CD8-positive, alpha-beta memory T cell (primary cell): ENCODE results near the gene STYXL1. TPM values are rescaled to one million over a fixed set of nuclear protein-coding genes. Genes with fewer than 3 reads are reported as not detected.
"Not testable (repeated sequence)": the region's sequence is repeated elsewhere in the genome, so short reads cannot be mapped to it uniquely, and the experiment has no call there.

ENCODE experiments used
- CTCF ChIA-PET: fragments of 350-600 bp; sonication (Branson Sonifier 250); formaldehyde crosslinking; loops from one replicate; lab custom pipeline; 2021; ENCODE audit warnings: antibody characterized with exemption; lab: Charles Lee
- POLR2A ChIA-PET: fragments of 350-600 bp; sonication (Branson Sonifier 250); formaldehyde crosslinking; loops from one replicate; lab custom pipeline; 2021; ENCODE audit warnings: antibody characterized with exemption; lab: Charles Lee
- DNase-seq, 5 donors: peaks; one replicate each; pipeline versions ENCODE4 v3.0.0 to v3.0.0-alpha.2; 2020 to 2022; ENCODE audit warnings: mixed read lengths in 1 of 5
- H3K27ac ChIP-seq: one replicate; pipeline ENCODE4 v1.7.0; 2013; ENCODE audit warnings: low read depth, mild to moderate bottlenecking, low read length, moderate library complexity
- H3K27me3 ChIP-seq: 2 replicates; pipeline ENCODE4 v1.7.0; 2013; ENCODE audit warnings: low read length, mild to moderate bottlenecking; ENCODE audit not compliant: insufficient read depth, poor library complexity, severe bottlenecking
- H3K36me3 ChIP-seq: 2 replicates; pipeline ENCODE4 v1.7.0; 2013; ENCODE audit warnings: mild to moderate bottlenecking, low read length, moderate library complexity; ENCODE audit not compliant: insufficient read depth
- H3K4me1 ChIP-seq: 2 replicates; pipeline ENCODE4 v1.7.0; 2013; ENCODE audit warnings: mild to moderate bottlenecking, low read length, moderate library complexity; ENCODE audit not compliant: insufficient read depth
- H3K4me3 ChIP-seq: 2 replicates; pipeline ENCODE4 v1.7.0; 2013; ENCODE audit warnings: mild to moderate bottlenecking, low read length
- H3K9me3 ChIP-seq: 2 replicates; pipeline ENCODE4 v1.7.0; 2013; ENCODE audit warnings: mild to moderate bottlenecking, low read length
- H3K27ac Mint-ChIP-seq, 8 donors: one replicate each; pipeline ENCODE4 v1.8.0; 2020 to 2021; ENCODE audit warnings: mixed read lengths in 8 of 8, mild to moderate bottlenecking in 6 of 8, inconsistent platforms in 3 of 8, moderate library complexity in 3 of 8
- H3K27me3 Mint-ChIP-seq, 2 donors: one replicate each; pipeline ENCODE4 v1.8.0; 2020 to 2021; ENCODE audit warnings: mixed read lengths in 2 of 2, mild to moderate bottlenecking in 1 of 2, moderate library complexity in 1 of 2
- H3K36me3 Mint-ChIP-seq, 3 donors: one replicate each; pipeline ENCODE4 v1.8.0; 2020 to 2021; ENCODE audit warnings: mixed read lengths in 3 of 3, inconsistent platforms in 1 of 3, mild to moderate bottlenecking in 1 of 3
- H3K4me1 Mint-ChIP-seq, 3 donors: one replicate each; pipeline ENCODE4 v1.8.0; 2020 to 2021; ENCODE audit warnings: mixed read lengths in 3 of 3, inconsistent platforms in 1 of 3, mild to moderate bottlenecking in 1 of 3
- H3K4me3 Mint-ChIP-seq, 7 donors: one replicate each; pipeline ENCODE4 v1.8.0; 2020 to 2021; ENCODE audit warnings: mixed read lengths in 7 of 7, mild to moderate bottlenecking in 6 of 7, moderate library complexity in 4 of 7, inconsistent platforms in 2 of 7
- H3K9me3 Mint-ChIP-seq, 5 donors: one replicate each; pipeline ENCODE4 v1.8.0; 2020 to 2022; ENCODE audit warnings: mixed read lengths in 5 of 5, mild to moderate bottlenecking in 3 of 5, moderate library complexity in 2 of 5, inconsistent platforms in 1 of 5
- polyA plus RNA-seq: library from polyadenylated mRNA; unstranded; fragments of 300-500 nt; fragmentation: Illumina TruSeq; gene quantifications from one replicate; pipeline ENCODE4 v1.2.3, GENCODE V29; 2021
- total RNA-seq, 2 experiments: library from RNA; stranded (reverse); gene quantifications; one replicate each; pipeline ENCODE4 v1.2.3, GENCODE V29; 2021

STYXL1 gene
- total and polyA plus RNA-seq, 3 experiments from 2014 or later, result 40.2 to 60.9 (median 40.7) TPM

DNA sequence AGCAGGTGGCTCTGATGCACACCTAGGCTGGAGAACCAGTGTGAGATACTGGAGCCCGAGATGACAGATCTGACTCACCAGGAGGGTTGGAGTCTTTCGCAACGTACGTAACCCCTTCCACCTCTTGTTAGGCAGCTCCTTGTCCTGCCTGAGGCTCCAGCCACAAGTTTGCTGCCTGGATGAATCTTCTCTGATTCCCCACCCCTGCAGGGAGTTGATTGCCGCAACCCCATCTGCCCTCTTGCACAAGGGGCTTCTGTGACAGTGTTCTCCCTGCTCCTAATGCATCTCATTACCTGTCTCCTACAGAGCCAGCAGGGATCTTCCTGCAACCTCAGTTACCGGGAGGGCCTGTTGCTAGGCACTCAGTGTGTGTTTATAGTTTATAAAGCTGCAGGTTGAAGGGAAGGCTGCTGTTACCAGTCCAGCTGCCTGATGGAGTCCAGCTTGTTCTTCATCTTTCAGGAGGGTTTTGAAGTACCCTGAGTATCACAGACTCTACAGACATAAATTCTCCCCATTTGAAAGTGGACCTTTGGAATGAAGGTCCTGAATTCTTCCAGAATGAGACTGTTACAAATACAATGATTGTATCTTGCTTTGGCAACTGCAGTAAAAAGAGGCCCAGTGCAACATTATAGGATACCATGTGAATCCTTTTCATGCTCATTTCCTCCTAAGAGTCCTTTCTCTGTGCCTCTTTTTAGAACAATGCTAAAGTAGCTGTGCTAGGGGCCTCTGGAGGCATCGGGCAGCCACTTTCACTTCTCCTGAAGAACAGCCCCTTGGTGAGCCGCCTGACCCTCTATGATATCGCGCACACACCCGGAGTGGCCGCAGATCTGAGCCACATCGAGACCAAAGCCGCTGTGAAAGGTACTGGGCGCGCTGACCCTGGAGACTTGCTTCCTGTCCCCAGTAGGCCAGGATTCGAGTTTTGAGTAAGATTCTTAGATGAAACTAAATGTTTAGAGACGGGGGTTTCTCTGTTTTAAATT lies 6.6 kb upstream of the STYXL1 start:
- Mint-ChIP-seq H3K27me3 (no peaks in the 10 kb centered on the region), H3K9me3 (no peaks in the 10 kb centered on the region), H3K4me1 (peaks cover 25 to 41% (median 29%) of the 10 kb centered on the region in 3 donors), H3K4me3 (peak overlapping the region in 1 of 7 donors; percentile 52), H3K27ac (peak overlapping the region in 1 of 8 donors; percentile 47), H3K36me3 (peaks cover 0 to 76% (median 5%) of the 10 kb centered on the region in 3 donors)
- Histone ChIP-seq H3K4me3 (no peak overlapping the region), H3K36me3 (peaks cover 31% of the 10 kb centered on the region), H3K9me3 (no peaks in the 10 kb centered on the region), H3K27me3 (no peaks in the 10 kb centered on the region), H3K4me1 (peaks cover 11% of the 10 kb centered on the region), H3K27ac (no peak overlapping the region)
- DNase-seq, result no peak
- ChIA-PET POLR2A (no interaction called here), CTCF (interaction anchor here (1.0 kb wide), 1 partner anchor 34 kb away, joined by 4 read pairs; no protein-coding TSS in a partner anchor)

DNA sequence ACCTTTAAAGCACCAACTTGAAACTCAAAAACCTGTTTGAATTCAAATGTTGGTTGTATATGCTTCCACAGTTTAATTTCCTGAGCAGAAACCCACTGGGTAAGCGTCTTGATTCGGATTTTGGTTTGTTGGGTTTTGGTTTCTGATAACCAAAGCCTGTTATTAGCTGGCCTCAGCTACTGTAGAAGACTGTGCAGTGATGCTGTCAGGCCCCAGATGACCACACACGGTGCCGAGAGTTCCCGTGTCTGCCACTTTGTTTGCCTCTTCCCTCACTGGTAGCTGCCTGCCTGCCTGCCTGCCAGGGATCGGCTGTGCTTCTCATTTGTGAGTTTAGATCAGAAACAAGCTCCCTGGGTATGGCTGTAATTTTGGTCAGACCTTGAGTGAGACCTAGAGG lies 5.7 kb upstream of the STYXL1 start:
- H3K27me3 Mint-ChIP-seq, result no peaks in the 10 kb centered on the region
- Histone ChIP-seq H3K4me3 (no peak overlapping the region), H3K36me3 (peaks cover 21% of the 10 kb centered on the region), H3K27ac (no peak overlapping the region), H3K4me1 (peaks cover 20% of the 10 kb centered on the region), H3K27me3 (no peaks in the 10 kb centered on the region), H3K9me3 (no peaks in the 10 kb centered on the region)
- H3K36me3 Mint-ChIP-seq, result peaks cover 0 to 73% (median 7%) of the 10 kb centered on the region in 3 donors
- H3K27ac Mint-ChIP-seq, result peak overlapping the region in 2 of 8 donors; percentile 14 to 84
- ChIA-PET POLR2A (interaction anchor here (1.9 kb wide), 1 partner anchor 139 kb away, joined by 4 read pairs; the partner anchor contains the start of gene POR), CTCF (no interaction called here)
- peaks cover 32 to 50% (median 37%) of the 10 kb centered on the region in 3 donors for H3K4me1 Mint-ChIP-seq
- DNase-seq, result no peak
- no peak overlapping the region for H3K4me3 Mint-ChIP-seq
- H3K9me3 Mint-ChIP-seq, result no peaks in the 10 kb centered on the region

DNA sequence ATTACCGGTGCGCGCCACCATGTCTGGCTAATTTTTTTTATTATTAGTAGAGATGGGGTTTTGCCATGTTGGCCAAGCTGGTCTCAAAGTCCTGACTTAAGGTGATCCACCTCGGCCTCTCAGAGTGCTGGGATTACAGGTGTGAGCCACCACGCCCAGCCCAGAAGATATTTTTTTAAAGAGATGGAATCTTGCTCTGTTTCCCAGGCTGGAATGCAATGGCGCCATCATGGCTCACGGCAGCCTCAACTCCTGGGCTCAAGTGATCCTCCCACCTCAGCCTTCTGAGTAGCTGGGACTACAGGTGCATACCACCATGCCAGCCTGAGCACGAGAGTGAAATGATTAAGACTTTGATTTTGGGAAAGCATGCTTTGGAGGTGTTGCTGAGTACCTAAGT lies 4.9 kb upstream of the STYXL1 start:
- CTCF ChIA-PET, DNase-seq, H3K27me3 Mint-ChIP-seq, H3K9me3 Mint-ChIP-seq, H3K4me3 ChIP-seq, H3K4me3 Mint-ChIP-seq, H3K27ac ChIP-seq, H3K27me3 ChIP-seq, H3K9me3 ChIP-seq: not testable (repeated sequence)
- peaks cover 36 to 55% (median 39%) of the 10 kb centered on the region in 3 donors for H3K4me1 Mint-ChIP-seq
- Histone ChIP-seq H3K4me1 (peaks cover 20% of the 10 kb centered on the region), H3K36me3 (peaks cover 13% of the 10 kb centered on the region)
- peaks cover 0 to 70% (median 7%) of the 10 kb centered on the region in 3 donors for H3K36me3 Mint-ChIP-seq
- H3K27ac Mint-ChIP-seq, result peak overlapping the region in 4 of 8 donors; percentile 1 to 83 (median 31)
- POLR2A ChIA-PET, result interaction anchor here (0.6 to 1.9 kb wide), 2 partner anchors 38 to 138 kb away, joined by 3 to 4 read pairs; partner anchors contain the start of gene POR

DNA sequence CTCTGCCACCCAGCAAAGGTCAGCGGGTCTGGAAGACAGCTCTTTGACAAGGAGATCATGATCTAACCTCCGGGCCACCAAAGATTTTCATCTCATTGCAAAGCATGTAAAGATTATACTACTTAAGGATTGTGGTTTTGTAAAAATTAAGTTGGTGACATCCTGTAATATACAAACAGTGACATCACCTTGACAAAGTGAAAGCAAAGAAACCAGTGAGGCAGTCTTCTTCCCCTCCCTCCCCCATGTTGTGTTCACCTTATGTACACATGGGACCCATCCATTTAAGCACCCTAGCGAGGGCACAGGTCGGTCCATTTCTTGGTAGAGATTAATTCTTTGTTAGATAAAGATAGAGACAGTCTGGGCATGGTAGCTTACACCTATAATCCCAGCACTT lies 4.0 kb upstream of the STYXL1 start:
- Mint-ChIP-seq H3K4me1 (peaks cover 36 to 60% (median 39%) of the 10 kb centered on the region in 3 donors), H3K27ac (peak overlapping the region in 7 of 8 donors; percentile 16 to 88 (median 83)), H3K9me3 (no peaks in the 10 kb centered on the region), H3K4me3 (peak overlapping the region in 3 of 7 donors; percentile 3 to 34 (median 28)), H3K36me3 (peaks cover 0 to 67% (median 7%) of the 10 kb centered on the region in 3 donors), H3K27me3 (no peaks in the 10 kb centered on the region)
- peaks cover 5% of the 10 kb centered on the region for H3K36me3 ChIP-seq
- peak in 1 of 5 donors; percentile 9 for DNase-seq
- H3K27me3 ChIP-seq, result no peaks in the 10 kb centered on the region
- H3K4me1 ChIP-seq, result peaks cover 20% of the 10 kb centered on the region
- H3K4me3 ChIP-seq, result no peak overlapping the region
- H3K27ac ChIP-seq, result peak overlapping the region; percentile 6
- ChIA-PET POLR2A (interaction anchor here (1.9 kb wide), 1 partner anchor 137 kb away, joined by 4 read pairs; the partner anchor contains the start of gene POR), CTCF (no interaction called here)
- H3K9me3 ChIP-seq, result no peaks in the 10 kb centered on the region

DNA sequence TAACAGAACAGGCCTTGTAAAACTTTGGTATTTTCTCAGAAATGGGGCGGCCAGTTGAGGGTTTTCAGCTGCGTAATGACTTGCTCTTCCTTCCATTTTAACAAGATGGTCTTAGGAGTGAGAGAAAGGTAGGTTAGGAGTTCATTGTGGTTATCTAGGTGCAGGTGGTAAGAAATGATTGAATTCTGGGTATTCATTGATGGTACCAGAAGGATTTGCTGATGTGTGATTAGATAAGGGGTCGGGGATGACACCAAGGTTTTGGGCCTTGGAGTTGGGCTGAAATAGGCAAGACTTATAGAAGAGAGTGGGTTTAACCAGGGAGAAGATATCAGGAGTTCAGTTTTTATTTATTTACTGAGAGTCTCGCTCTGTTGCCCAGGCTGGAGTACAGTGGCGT lies 2.7 kb upstream of the STYXL1 start:
- H3K27me3 Mint-ChIP-seq, result no peaks in the 10 kb centered on the region
- H3K36me3 ChIP-seq, result no peaks in the 10 kb centered on the region
- peaks cover 41 to 66% (median 43%) of the 10 kb centered on the region in 3 donors for H3K4me1 Mint-ChIP-seq
- peak overlapping the region in 7 of 8 donors; percentile 43 to 73 (median 65) for H3K27ac Mint-ChIP-seq
- no peak overlapping the region for H3K27ac ChIP-seq
- H3K27me3 ChIP-seq, result no peaks in the 10 kb centered on the region
- DNase-seq, result no peak
- peaks cover 0 to 59% (median 7%) of the 10 kb centered on the region in 3 donors for H3K36me3 Mint-ChIP-seq
- no peaks in the 10 kb centered on the region for H3K9me3 ChIP-seq
- peak overlapping the region in 6 of 7 donors; percentile 3 to 52 (median 14) for H3K4me3 Mint-ChIP-seq
- H3K4me3 ChIP-seq, result no peak overlapping the region
- CTCF ChIA-PET, result interaction anchor here (1.1 kb wide), 1 partner anchor 20 kb away, joined by 3 read pairs; no protein-coding TSS in a partner anchor
- POLR2A ChIA-PET, result interaction anchor here (0.6 kb wide), 1 partner anchor 57 kb away, joined by 5 read pairs; no protein-coding TSS in a partner anchor
- H3K4me1 ChIP-seq, result peaks cover 20% of the 10 kb centered on the region
- no peaks in the 10 kb centered on the region for H3K9me3 Mint-ChIP-seq

DNA sequence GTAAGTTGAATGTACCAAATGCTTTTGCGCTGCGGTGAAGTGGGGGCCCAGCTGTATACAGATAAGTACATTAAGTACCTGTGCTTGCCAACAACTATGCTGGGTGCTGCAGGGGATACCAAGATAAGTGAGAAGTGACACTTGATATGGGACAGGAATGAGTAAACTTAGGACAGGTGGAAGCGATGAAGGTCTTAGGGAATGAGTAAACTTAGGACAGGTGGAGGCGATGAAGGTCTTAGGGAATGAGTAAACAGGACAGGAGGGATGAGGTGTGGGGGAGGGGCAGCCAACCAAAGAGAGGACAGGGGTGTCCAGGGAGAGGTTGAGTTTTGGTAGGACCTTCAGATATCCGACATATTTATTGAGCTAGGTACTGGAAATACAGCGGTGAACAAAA lies 1.5 kb upstream of the STYXL1 start:
- H3K27me3 Mint-ChIP-seq, result no peaks in the 10 kb centered on the region
- H3K4me1 Mint-ChIP-seq, result peaks cover 49 to 76% (median 54%) of the 10 kb centered on the region in 3 donors
- H3K36me3 Mint-ChIP-seq, result peaks cover 0 to 55% (median 9%) of the 10 kb centered on the region in 3 donors
- Histone ChIP-seq H3K9me3 (no peaks in the 10 kb centered on the region), H3K4me1 (peaks cover 20% of the 10 kb centered on the region), H3K36me3 (no peaks in the 10 kb centered on the region), H3K4me3 (peak overlapping the region; percentile 12), H3K27me3 (no peaks in the 10 kb centered on the region), H3K27ac (peak overlapping the region; percentile 98)
- CTCF ChIA-PET, result interaction anchor here (0.9 to 1.3 kb wide), 2 partner anchors 15 to 30 kb away, joined by 3 to 4 read pairs; no protein-coding TSS in a partner anchor
- H3K27ac Mint-ChIP-seq, result peak overlapping the region in 7 of 8 donors; percentile 17 to 98 (median 75)
- DNase-seq, result no peak
- POLR2A ChIA-PET, result no interaction called here
- H3K4me3 Mint-ChIP-seq, result peak overlapping the region; percentile 33 to 100 (median 98)
- no peaks in the 10 kb centered on the region for H3K9me3 Mint-ChIP-seq

DNA sequence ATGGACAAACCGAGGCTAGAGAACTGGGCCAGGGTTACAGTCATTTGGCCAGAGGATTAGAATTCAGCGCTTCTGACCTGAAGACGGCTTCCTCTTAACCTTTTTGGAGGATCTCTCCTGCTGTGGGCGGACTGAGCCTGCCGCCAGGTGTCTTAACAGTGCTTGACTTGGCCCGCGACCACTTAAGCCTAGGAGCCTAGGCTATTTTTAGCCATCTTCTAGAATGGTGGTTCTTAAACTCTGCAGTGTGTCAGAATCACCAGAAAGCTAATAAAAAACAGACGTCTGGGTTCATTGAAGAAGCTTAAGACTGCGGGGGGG lies 828 bp upstream of the STYXL1 start:
- H3K9me3 ChIP-seq, result no peaks in the 10 kb centered on the region
- H3K27ac ChIP-seq, result peak overlapping the region; percentile 98
- peaks cover 20% of the 10 kb centered on the region for H3K4me1 ChIP-seq
- POLR2A ChIA-PET, result interaction anchor here (0.6 kb wide), 1 partner anchor 1440 kb away, joined by 4 read pairs; no protein-coding TSS in a partner anchor
- Mint-ChIP-seq H3K9me3 (no peaks in the 10 kb centered on the region), H3K4me1 (peaks cover 49 to 77% (median 56%) of the 10 kb centered on the region in 3 donors), H3K4me3 (peak overlapping the region; percentile 95 to 100 (median 99)), H3K36me3 (peaks cover 0 to 48% (median 9%) of the 10 kb centered on the region in 3 donors), H3K27ac (peak overlapping the region; percentile 82 to 98 (median 94)), H3K27me3 (no peaks in the 10 kb centered on the region)
- CTCF ChIA-PET, result interaction anchor here (0.9 to 1.3 kb wide), 2 partner anchors 15 to 30 kb away, joined by 3 to 4 read pairs; no protein-coding TSS in a partner anchor
- DNase-seq, result no peak
- H3K36me3 ChIP-seq, result no peaks in the 10 kb centered on the region
- H3K4me3 ChIP-seq, result peak overlapping the region; percentile 100
- no peaks in the 10 kb centered on the region for H3K27me3 ChIP-seq
